GM10266 (cell line): ENCODE measurements around the gene TRABD2B.

Experiments used
- DNase-seq: peaks from one replicate; pipeline ENCODE4 v3.0.0; 2012; ENCODE audit errors: extremely low spot score
- CTCF ChIP-seq: IDR thresholded peaks from 2 replicates; pipeline ENCODE4 v1.5.1; 2012; ENCODE audit warnings: mild to moderate bottlenecking, low read depth; ENCODE audit not compliant: control insufficient read depth, insufficient read depth; ENCODE audit errors: missing control alignments

TRABD2B gene

GRCh38 chr1:48036710-48037355, 39.6 kb upstream of the TRABD2B start:
- no peak for DNase-seq
- TF ChIP-seq CTCF, result no peak

GRCh38 chr1:48035371-48036141, 38.4 kb upstream of the TRABD2B start:
- no peak for DNase-seq
- TF ChIP-seq CTCF, result no peak

GRCh38 chr1:48033495-48034045, 36.4 kb upstream of the TRABD2B start:
- no peak for DNase-seq
- TF ChIP-seq CTCF, result no peak

GRCh38 chr1:48031676-48032075, 34.5 kb upstream of the TRABD2B start:
- TF ChIP-seq CTCF, result no peak

GRCh38 chr1:48030696-48031365, 33.6 kb upstream of the TRABD2B start:
- no peak for DNase-seq
- TF ChIP-seq CTCF, result no peak

More at GRCh38 chr1:48031676-48032075, 34.5 kb upstream of the TRABD2B start:
- DNase-seq, result no peak

GRCh38 chr1:48030211-48030610, 33.0 kb upstream of the TRABD2B start:
- no peak for TF ChIP-seq CTCF
- DNase-seq, result no peak
